ENCODE results near the gene RASA2. TPM values are rescaled to one million over a fixed set of nuclear protein-coding genes. Genes with fewer than 3 reads are reported as not detected.

RASA2 gene
- total and polyA plus RNA-seq, 9 of the 15 experiments (the other 6 are each of a cell fraction or from before 2014, with no cell fraction given), result 2.0 to 12.8 (median 9.5) TPM

DNA sequence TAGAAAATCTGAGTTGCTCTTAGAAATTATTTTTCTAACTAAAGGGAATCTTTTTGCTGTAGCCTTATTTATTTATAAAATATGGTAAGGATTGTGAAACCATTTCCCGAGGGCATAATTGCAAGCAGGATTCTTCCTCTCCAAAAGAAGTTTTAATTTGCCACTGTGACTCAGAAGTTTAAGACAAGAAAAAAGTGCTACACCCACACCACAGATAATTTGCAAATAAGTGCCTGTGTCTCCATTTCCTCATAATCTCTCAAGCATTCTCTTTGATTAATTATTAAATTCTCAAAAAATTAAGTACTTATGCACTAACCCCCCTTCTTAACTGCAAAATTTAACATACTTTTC lies 43.6 kb downstream of the RASA2 start:
- intact Hi-C loops (cut with micrococcal nuclease), result no loop called here

More for the DNA sequence above, 43.6 kb downstream of the RASA2 start:
- H4K20me1 ChIP-seq (replicated peaks; ENCODE audit: control insufficient read depth, insufficient read depth, low read length), result no peaks in the 10 kb centered on the region
- H3K9me1 ChIP-seq (ENCODE audit: control insufficient read depth, insufficient read depth, low read length), result no peaks in the 10 kb centered on the region
- no TSS peak for BruUV-seq (replicated peaks)
- no peak overlapping the region for H3K4me2 ChIP-seq (ENCODE audit: insufficient read depth, low read length)
- ATAC-seq (no peak), FAIRE-seq (no peak), DNase-seq (ENCODE audit: extremely low read depth in 1 of 4, low spot score in 3 of 4) (no peak)
- H3K79me2 ChIP-seq (ENCODE audit: control insufficient read depth, insufficient read depth, low read length), result no peaks in the 10 kb centered on the region
- H3K36me3 ChIP-seq (ENCODE audit: control insufficient read depth, insufficient read depth, low read length), result peaks cover 15% of the 10 kb centered on the region
- H2AFZ ChIP-seq (ENCODE audit: low read depth, low read length), result no peak overlapping the region
- CTCF ChIA-PET (ENCODE audit: low intra/inter-chr PET ratio), result no interaction called here
- peaks cover under 1% of the 10 kb centered on the region for H3K9me3 ChIP-seq (replicated peaks; ENCODE audit: control insufficient read depth, insufficient read depth, low read depth, low read length)
- H3K27me3 ChIP-seq (ENCODE audit: control insufficient read depth in 2 of 2, insufficient read depth in 2 of 2, low read length in 2 of 2), result no peaks in the 10 kb centered on the region
- WGBS (ENCODE audit: insufficient coverage, low coverage, missing lambda C conversion rate), result 74% methylated on average over 1 of the region's 1 CpG
- POLR2A ChIA-PET, result no interaction called here
- in situ Hi-C loops (cut with MboI), result no loop called here
- no peak for TF ChIP-seq ZZZ3 (IDR thresholded peaks at IDR 0.05)
- TF ChIP-seq, protein P1, sequence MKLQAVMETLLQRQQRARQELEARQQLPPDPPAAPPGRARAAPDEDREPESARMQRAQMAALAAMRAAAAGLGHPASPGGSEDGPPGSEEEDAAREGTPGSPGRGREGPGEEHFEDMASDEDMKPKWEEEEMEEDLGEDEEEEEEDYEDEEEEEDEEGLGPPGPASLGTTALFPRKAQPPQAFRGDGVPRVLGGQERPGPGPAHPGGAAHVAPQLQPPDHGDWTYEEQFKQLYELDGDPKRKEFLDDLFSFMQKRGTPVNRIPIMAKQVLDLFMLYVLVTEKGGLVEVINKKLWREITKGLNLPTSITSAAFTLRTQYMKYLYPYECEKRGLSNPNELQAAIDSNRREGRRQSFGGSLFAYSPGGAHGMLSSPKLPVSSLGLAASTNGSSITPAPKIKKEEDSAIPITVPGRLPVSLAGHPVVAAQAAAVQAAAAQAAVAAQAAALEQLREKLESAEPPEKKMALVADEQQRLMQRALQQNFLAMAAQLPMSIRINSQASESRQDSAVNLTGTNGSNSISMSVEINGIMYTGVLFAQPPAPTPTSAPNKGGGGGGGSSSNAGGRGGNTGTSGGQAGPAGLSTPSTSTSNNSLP (IDR thresholded peaks at IDR 0.05; ENCODE audit: borderline replicate concordance, low read depth, low read length), result no peak
- no peak for TF ChIP-seq MEIS2 (IDR thresholded peaks at IDR 0.05; ENCODE audit: partially characterized antibody)
- TF ChIP-seq SMARCA5 (IDR thresholded peaks at IDR 0.05), result no peak
- no peak for TF ChIP-seq KLF16 (IDR thresholded peaks at IDR 0.05)
- no peak for TF ChIP-seq BCL6 (CRISPR knock-in tag; IDR thresholded peaks at IDR 0.05)
- TF ChIP-seq SMARCC2 (IDR thresholded peaks at IDR 0.05; ENCODE audit: low read depth), result no peak
- no peak for TF ChIP-seq TCF7 (IDR thresholded peaks at IDR 0.05; ENCODE audit: borderline replicate concordance)
- TF ChIP-seq ZNF239 (CRISPR knock-in tag; IDR thresholded peaks at IDR 0.05), result no peak
- TF ChIP-seq PHB2 (IDR thresholded peaks at IDR 0.05; ENCODE audit: low read depth), result no peak
- TF ChIP-seq ZEB2 (IDR thresholded peaks at IDR 0.05), result no peak
- TF ChIP-seq SREBF1 (IDR thresholded peaks at IDR 0.05; ENCODE audit: borderline replicate concordance, low read depth, low read length), result no peak
- no peak overlapping the region for H3K4me3 ChIP-seq
- H3K4me1 ChIP-seq (replicated peaks in 1 of 2; ENCODE audit: control insufficient read depth in 2 of 2, insufficient read depth in 2 of 2, low read length in 2 of 2), result no peaks in the 10 kb centered on the region
- no peak overlapping the region for H3K27ac ChIP-seq (ENCODE audit: extremely low read depth, low read depth, low read length)
- no peak overlapping the region for H3K9ac ChIP-seq (ENCODE audit: insufficient read depth in 1 of 2, low read depth in 2 of 2, low read length in 2 of 2)

Data from K562 (cell line).